ENCODE results near the gene CALD1. TPM values are rescaled to one million over a fixed set of nuclear protein-coding genes. Genes with fewer than 3 reads are reported as not detected.

CALD1 gene
- polyA plus RNA-seq, 2 of the 4 experiments (the other 2 are of a cell fraction): 136 to 150 TPM

DNA sequence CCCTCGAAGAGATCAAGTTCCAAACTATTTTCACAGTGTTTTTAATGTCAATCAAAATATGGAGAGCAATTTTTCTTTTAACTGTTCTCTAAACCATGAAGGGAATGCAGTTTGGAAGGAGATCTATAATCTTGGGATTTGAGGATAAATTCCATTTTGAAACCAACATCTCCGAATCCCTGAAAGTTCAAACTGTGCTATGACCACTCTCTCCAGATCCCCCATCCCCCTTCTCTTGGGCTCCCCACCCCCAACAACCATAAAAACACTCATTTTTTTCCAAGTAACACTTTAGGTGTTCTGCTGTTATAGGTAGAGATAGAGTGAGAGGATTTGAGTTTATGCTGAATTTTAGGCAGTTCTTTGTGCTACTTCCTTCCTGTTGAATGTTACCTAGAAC, 1.7 kb downstream of the CALD1 start (continued):
- TF ChIP-seq RAD21 (conservative IDR thresholded peaks at IDR 0.05 in 1 of 2, IDR thresholded peaks at IDR 0.05 in 1 of 2): no peak
- TF ChIP-seq CHD4 (IDR thresholded peaks at IDR 0.05; ENCODE audit: borderline replicate concordance): no peak
- no peak for TF ChIP-seq NPAS2 (CRISPR knock-in tag; IDR thresholded peaks at IDR 0.05; ENCODE audit: borderline replicate concordance)
- TF ChIP-seq SREBF2 (IDR thresholded peaks at IDR 0.05): no peak
- no peak for TF ChIP-seq BHLHE40 (IDR thresholded peaks at IDR 0.05; ENCODE audit: low read depth, low read length)
- no peak for TF ChIP-seq RNF2 (IDR thresholded peaks at IDR 0.05; ENCODE audit: borderline replicate concordance, low read depth)
- TF ChIP-seq POLR2AphosphoS2 (conservative IDR thresholded peaks at IDR 0.05; ENCODE audit: low read length): no peak
- TF ChIP-seq, protein P1, sequence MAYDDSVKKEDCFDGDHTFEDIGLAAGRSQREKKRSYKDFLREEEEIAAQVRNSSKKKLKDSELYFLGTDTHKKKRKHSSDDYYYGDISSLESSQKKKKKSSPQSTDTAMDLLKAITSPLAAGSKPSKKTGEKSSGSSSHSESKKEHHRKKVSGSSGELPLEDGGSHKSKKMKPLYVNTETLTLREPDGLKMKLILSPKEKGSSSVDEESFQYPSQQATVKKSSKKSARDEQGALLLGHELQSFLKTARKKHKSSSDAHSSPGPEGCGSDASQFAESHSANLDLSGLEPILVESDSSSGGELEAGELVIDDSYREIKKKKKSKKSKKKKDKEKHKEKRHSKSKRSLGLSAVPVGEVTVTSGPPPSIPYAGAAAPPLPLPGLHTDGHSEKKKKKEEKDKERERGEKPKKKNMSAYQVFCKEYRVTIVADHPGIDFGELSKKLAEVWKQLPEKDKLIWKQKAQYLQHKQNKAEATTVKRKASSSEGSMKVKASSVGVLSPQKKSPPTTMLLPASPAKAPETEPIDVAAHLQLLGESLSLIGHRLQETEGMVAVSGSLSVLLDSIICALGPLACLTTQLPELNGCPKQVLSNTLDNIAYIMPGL (CRISPR knock-in tag; IDR thresholded peaks at IDR 0.05; ENCODE audit: borderline replicate concordance): no peak
- no peak for TF ChIP-seq JUNB (IDR thresholded peaks at IDR 0.05)
- TF ChIP-seq RARB (CRISPR knock-in tag; IDR thresholded peaks at IDR 0.05): no peak
- no peak for TF ChIP-seq PBX3 (IDR thresholded peaks at IDR 0.05)

- Histone ChIP-seq H3K4me1 (peaks cover 37% of the 10 kb centered on the region), H3K4me3 (no peak overlapping the region), H3K4me2 (no peak overlapping the region; the same call in 2 of the 3 replicates), H3K27ac (no peak overlapping the region), H3K9me3 (no peaks in the 10 kb centered on the region)
- 76% methylated on average over 4 of the region's 4 CpGs for WGBS (ENCODE audit: missing lambda C conversion rate)
- CTCF ChIA-PET: interaction anchor here (0.8 kb wide), 1 partner anchor 14 kb away, joined by 3 read pairs; no protein-coding TSS in a partner anchor
- no peak for FAIRE-seq
- TF ChIP-seq FOXS1 (CRISPR knock-in tag; IDR thresholded peaks at IDR 0.05) (no peak), JUNB (IDR thresholded peaks at IDR 0.05) (no peak)
- POLR2A ChIA-PET: no interaction called here
- no peak for DNase-seq (ENCODE audit: low read depth in 1 of 2, low spot score in 1 of 2)
- no peak for ATAC-seq
Observed at GRCh38 chr7:134782121-134782623, 2.7 kb downstream of the CALD1 start.

DNA sequence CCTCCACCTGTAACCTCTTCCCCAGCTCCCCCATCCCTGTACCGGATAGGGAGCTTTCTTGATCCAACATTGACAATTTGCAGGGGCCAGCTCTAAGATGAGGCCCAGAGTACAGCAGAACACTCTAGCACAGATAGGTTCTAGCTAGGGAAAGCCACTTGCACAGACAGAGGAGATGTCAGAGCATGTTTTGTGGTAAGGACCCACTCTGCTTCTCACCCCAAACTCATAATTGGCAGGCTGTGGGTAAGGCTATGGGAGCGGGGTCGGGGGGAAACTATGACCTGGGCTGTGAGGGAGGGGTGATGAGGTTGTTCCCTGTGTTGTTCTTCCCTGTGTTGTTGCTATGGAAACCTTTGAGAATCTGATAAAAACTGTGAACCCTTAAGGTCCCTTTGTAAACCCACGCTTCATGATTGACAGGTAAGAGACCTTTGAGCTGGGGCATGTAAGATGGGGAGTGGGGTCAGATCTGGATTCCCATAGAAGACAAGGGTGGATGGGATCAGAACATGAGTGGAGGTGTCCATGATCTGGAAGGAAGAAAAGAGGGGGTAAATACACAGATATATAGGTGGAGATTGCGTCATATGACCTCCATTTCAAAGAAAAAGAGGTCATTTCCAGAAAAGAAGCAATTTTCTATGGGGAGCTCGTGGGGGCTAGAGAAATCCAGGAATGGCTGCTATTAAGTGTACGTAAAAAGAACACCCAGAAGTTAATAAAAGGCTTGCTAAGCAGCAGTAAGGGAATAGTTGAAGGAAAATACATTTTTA, 4.0 kb downstream of the CALD1 start:
- ATAC-seq: no peak

More for the DNA sequence above, 4.0 kb downstream of the CALD1 start:
- 82% methylated on average over 7 of the region's 7 CpGs for WGBS (ENCODE audit: missing lambda C conversion rate)
- no peak overlapping the region for H3K4me3 ChIP-seq
- POLR2A ChIA-PET: no interaction called here
- H3K4me2 ChIP-seq: no peak overlapping the region
- CTCF ChIA-PET: interaction anchor here (0.8 to 1.8 kb wide), 3 partner anchors 10 to 68 kb away, joined by 3 to 5 read pairs (median 3); no protein-coding TSS in a partner anchor
- H3K9me3 ChIP-seq: no peaks in the 10 kb centered on the region
- peak in 1 of 2 experiments; percentile 50; a peak in 1 of 4 replicates for TF ChIP-seq CEBPB (IDR thresholded peaks at IDR 0.05)
- TF ChIP-seq, protein P1 (CRISPR knock-in tag; IDR thresholded peaks at IDR 0.05; ENCODE audit: borderline replicate concordance): no peak
- peaks cover 36% of the 10 kb centered on the region for H3K4me1 ChIP-seq
- DNase-seq (ENCODE audit: low read depth in 1 of 2, low spot score in 1 of 2) (no peak), FAIRE-seq (no peak)
- no peak overlapping the region for H3K27ac ChIP-seq

All from A549 (cell line).